IPS DF 19.7 (cell line): ENCODE measurements around the gene P4HA1.

ENCODE experiments used
- DNase-seq: peaks from one replicate; pipeline ENCODE4 v3.0.0-alpha.2; 2013; ENCODE audit warnings: low read depth, low spot score

The P4HA1 gene

GRCh38 chr10:73094986-73095480 lies 1.6 kb downstream of the P4HA1 start:
- no peak for DNase-seq

DNA sequence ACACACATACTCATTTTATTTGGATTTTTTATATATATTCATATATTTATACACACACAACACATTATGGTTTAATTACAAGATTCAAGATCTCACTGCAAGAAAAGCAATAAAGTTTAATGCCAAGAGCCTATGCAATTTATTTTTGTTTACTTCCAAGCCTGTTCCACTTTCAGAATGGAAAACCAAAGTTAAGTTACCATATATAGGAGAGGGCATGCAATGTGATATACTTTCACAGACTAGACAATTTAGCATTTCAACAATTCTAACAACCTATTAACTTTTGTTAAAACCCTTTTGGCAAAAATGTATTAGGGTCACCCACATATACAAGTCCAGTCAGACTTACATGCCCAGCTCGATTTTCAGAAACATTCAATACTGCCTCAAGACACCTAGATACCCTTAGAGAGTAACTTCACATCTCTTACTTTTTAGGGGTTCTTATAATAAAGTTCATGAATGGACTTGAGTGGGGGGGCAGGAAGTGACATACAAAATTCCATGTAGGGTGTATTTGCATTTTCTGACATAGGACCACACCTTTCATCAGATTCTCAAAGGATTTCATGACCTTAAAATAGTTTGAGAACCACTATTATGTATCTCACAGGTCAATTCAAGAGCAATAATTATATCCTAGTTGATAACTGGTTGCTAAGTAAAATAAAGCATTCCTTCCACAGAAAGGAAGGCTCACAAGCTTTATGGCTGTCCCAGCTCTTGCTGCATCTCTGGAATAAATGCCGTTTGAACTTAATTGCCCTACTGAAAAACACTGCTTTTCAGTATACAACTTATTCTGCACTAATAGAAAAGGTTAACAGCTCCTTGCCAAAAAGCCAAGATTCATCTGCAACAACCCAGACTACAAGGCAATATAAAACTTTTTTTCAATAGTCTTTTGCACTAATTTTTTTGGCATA lies 2.5 kb downstream of the P4HA1 start:
- no peak for DNase-seq

DNA sequence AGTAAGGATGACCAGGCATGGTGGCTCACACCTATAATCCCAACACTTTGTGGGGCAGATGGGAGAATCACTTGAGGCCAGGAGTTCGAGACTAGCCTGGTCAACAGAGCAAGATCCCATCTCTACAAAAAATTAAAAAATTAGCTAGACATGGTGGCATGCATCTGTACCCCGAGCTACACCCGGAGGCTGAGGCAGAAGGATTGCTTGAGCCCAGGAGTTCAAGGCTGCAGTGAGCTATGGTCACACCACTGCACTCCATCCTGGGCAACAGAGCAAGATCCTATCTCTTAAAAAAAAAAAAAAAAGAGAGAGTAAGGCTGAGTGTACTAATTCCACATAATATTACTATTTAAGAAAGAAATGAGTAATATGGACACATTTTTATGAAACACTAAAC lies 3.8 kb downstream of the P4HA1 start:
- no peak for DNase-seq

- DNase-seq, result no peak
Observed at GRCh38 chr10:73088304-73088703, 8.4 kb downstream of the P4HA1 start.

DNA sequence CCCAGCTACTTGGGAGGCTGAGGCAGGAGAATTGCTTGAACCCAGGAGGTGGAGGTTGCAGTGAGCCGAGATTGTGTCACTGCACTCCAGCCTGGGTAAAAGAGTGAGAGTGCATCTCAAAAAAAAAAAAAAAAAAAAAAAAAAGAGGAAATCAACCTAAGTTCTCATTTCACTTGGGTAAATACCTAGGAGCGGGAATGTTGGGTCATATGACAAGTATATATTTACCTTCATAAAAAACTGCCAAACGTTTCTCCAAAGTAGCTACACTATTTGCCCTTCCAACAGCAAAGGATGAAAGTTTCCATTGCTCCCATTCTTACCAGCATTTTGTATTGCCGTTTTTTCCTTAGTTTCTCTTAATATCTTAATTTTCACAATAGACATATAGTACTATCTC lies 9.8 kb downstream of the P4HA1 start:
- no peak for DNase-seq

GRCh38 chr10:73084209-73084608 lies 12.5 kb downstream of the P4HA1 start:
- no peak for DNase-seq

DNA sequence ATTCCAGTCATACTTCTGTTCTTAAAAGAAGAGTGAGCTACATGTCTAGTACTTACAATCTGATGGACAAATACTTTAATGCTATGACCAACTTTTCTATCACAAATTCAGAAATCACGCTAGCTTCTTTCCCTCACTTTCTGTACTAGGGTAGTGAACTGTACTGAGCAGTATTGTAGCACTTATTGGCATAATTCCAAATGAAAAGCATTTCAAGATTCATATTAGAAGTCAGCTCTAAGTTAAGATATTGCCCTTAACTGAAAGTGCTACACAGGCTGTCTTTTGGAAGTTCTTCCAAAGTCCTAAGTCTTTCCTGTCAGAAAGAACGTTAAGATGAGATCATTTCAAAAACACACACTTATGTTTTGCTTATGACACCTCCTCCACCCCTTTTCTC lies 13.4 kb downstream of the P4HA1 start:
- no peak for DNase-seq

- DNase-seq, result no peak
Observed at GRCh38 chr10:73079779-73080541, 16.7 kb downstream of the P4HA1 start.

GRCh38 chr10:73076360-73077183 lies 20.1 kb downstream of the P4HA1 start:
- no peak for DNase-seq

DNA sequence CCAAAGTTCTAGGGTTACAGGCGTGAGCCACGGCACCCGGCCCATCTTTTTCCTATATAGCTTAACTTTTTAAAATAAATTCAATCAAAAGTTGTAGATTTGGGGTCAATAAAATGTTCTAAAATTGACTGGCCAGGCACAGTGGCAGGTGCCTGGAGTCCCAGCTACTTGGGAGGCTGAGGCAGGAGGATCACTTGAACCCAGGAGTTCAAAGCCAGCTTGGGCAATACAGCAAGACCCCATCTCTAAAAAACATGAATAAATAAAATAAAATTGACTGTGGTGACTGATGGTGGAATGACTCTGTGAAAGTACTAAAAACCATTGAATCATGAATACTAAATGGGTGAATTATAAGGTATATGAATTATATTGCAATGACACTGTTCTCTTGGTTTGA lies 20.8 kb downstream of the P4HA1 start:
- DNase-seq, result no peak

DNA sequence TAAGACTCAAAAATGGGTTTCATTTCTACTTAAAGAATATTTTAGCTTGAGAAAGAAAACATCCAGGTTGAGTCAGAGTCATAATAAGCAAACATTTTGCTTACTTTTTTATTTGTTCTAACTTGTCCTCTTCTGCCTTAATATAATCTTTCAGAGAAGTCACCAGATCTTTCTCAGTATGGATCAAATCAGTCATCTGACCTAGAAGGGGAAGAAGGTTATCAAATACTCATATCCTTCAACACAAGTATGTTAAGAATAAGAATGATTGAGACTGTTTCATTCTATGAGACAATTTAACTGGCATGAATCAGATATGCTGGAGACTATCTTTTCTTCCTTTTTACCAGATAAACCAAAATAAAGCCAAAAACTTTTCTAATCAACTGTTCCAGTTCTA lies 23.0 kb downstream of the P4HA1 start:
- DNase-seq, result no peak

DNA sequence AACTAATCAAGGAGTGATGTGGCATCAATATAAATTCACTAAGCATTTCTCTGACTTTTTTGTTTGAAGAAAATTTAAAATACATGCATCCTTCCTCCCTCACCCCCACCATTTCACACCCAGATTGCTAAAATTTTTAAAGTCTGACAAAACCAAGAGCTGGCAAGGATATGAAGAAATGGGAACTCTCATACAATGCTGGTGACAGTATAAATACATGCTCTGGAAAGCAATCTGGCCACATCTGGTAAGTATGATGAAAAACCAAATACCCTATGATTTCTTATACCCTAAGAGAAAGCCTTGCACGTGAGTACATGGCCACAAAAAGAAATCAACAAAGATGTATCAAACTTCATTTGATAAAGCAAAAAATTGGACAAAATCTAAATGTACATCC lies 31.2 kb downstream of the P4HA1 start:
- no peak for DNase-seq

GRCh38 chr10:73061743-73062142 lies 34.9 kb downstream of the P4HA1 start:
- DNase-seq, result no peak

DNA sequence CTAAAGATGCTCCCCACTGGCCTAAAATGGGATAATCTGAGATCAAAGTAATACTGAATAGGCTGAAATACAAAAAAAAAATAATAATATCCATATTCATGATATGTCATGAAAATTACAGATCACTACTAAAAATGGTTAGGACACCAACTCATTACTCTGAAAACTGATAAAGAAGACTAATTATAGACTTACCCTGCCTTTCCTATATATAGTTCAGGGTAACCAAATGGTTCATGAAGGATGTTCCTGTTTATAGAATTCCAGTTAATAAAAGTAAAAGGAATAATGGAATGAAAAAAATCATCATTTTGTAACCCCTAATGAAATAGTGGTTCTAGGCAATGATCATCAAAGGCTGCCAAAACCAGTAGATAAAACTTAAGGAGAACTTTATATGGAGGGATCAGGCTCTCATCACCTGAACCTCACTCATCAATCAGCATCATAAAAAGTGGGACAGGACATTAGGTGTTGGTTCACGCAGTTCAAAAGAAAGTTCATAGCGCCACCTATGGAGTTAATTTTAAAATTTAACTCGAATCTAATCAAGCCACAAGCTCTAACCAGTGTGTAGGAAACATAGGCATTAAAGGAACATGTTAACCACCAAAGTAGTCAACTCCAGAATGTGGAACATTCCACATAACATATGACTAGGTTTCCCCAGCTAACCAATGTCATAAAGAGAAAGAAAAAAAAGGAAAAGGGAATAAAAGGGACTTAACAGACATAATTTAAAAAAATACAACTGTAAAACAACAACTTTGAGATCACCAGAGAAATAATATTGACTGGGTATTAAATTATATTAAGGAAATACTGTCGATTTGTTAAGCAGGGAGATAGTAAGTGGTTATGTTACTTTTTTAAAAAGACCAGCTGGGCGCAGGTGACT lies 35.7 kb downstream of the P4HA1 start:
- no peak for DNase-seq

GRCh38 chr10:73060173-73060572 lies 36.5 kb downstream of the P4HA1 start:
- DNase-seq, result no peak

DNA sequence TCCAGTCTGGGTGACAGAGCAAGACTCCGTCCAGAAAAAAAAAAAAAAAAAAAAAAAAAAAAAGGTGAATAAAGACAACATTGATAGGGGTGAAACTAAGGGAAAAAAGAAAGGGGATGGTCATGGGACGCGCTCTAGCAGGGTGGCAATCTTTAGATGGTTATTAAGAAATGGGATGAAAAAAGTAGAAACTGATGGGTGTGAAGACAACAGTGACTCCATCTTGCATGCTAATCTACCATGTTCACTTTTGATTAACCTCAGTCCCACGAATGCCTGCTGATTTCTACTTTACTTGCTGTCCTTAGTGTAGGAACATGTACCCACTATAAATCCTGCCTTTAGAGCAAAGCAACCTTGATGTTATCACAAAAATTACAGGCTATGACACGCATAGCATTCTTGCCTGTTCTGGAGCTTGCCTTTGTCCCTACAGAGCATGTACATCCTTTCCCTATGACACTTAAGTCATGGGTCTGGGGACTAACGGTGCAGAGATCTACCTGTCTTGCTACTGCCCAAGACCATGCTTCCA lies 38.5 kb downstream of the P4HA1 start:
- no peak for DNase-seq

DNA sequence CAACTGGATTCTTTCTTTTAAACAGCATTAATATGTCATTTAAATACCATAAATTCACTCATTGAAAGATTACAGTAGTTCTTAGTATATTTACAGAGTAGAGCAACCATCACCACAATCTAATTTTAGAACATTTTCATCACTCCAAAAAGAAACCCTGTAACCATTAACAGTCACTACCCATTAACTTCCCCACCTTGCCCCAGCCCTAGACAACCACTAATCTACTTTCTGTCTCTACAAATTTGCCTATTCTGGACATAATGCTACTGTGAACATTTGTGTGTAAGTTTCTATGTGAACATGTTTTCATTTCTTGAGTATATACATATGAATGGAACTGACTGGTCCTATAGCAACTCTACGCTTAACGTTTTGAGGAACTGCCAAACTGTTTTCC lies 42.4 kb downstream of the P4HA1 start:
- DNase-seq, result no peak

GRCh38 chr10:73053275-73053674 lies 43.4 kb downstream of the P4HA1 start:
- no peak for DNase-seq

GRCh38 chr10:73044378-73045285 lies 52.0 kb downstream of the P4HA1 start:
- no peak for DNase-seq
